GM18526 (cell line): Measurements from ENCODE around the gene HEXB.

Experiments
- POLR2A ChIP-seq: IDR thresholded peaks from 3 replicates; pipeline ENCODE4 v1.6.1; 2011; ENCODE audit not compliant: insufficient read length; ENCODE audit errors: extremely low read depth

Gene HEXB

GRCh38 chr5:74684900-74685851, at the start of gene HEXB:
HEXB (plus strand) TSS chr5:74685233; CDS start chr5:74685261, 28 bp downstream.
- peak; percentile 76 for TF ChIP-seq POLR2A

DNA sequence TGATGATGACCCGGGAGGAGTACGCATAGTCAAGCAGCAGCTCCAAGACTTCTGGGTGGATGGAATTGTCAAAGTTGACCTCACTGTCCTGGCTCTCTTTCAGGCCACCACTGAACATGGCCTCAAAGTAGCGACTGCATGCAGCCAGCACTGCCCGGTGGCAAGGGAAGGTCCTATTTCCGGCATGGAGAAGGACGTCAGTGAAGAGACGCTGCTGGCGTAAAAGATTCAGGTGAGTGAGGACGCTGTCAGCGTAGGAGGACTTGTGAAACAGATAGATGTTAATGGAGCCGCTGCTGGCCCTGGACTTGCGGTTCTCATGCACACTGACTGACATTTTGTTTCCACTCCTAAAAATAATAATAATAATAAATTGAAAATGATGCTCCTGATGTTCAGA, 48.9 kb upstream of the HEXB start:
- no peak for TF ChIP-seq POLR2A

DNA sequence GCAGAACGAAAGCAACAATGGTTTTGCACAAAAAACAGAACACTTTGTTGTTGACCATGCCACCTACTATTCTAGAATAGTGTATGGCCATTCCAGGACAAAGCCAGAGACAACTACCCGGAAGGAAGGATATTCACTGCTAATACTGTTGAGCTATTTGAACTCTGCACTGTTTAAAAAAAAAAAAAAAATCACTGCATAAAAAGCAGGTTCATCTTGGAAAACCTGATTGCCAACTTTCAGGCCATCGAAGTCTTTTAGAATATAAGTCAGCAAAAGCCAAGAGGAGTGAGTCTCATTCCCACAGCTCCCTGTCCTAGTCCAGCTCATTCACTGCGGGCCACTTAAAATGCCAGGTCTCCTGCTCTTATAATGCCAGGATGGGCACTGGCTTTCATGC, 48.5 kb upstream of the HEXB start:
- TF ChIP-seq POLR2A, result no peak

DNA sequence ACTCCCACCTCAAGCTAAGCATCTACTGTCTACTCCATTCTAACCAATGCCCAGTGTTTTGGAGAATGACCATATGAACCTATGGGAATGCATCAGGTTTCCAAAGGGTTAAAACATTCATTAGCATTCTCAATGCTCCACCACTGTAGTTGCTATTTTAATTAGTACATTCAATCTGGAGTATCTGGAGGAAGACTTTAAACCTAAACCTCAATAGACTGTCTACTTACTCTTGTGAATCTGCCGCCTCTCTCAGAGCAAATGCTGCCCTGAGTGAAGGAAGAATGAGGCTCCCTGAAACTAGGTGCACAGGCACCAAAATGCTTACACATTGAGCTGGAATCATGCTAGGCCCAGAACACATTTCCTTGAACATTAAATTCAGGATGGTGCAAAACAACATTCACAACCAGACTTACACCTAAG, 46.5 kb upstream of the HEXB start:
- TF ChIP-seq POLR2A, result no peak

GRCh38 chr5:74638970-74639806, 45.8 kb upstream of the HEXB start:
- peak; percentile 23 for TF ChIP-seq POLR2A

- no peak for TF ChIP-seq POLR2A
Observed at GRCh38 chr5:74639807-74640449, 45.1 kb upstream of the HEXB start.

- peak; percentile 99 for TF ChIP-seq POLR2A
Observed at GRCh38 chr5:74640450-74640953, 44.5 kb upstream of the HEXB start, which contains the start of gene ENC1. ENC1 (minus strand) TSS chr5:74640728; CDS start chr5:74636485, 4,243 bp downstream.

DNA sequence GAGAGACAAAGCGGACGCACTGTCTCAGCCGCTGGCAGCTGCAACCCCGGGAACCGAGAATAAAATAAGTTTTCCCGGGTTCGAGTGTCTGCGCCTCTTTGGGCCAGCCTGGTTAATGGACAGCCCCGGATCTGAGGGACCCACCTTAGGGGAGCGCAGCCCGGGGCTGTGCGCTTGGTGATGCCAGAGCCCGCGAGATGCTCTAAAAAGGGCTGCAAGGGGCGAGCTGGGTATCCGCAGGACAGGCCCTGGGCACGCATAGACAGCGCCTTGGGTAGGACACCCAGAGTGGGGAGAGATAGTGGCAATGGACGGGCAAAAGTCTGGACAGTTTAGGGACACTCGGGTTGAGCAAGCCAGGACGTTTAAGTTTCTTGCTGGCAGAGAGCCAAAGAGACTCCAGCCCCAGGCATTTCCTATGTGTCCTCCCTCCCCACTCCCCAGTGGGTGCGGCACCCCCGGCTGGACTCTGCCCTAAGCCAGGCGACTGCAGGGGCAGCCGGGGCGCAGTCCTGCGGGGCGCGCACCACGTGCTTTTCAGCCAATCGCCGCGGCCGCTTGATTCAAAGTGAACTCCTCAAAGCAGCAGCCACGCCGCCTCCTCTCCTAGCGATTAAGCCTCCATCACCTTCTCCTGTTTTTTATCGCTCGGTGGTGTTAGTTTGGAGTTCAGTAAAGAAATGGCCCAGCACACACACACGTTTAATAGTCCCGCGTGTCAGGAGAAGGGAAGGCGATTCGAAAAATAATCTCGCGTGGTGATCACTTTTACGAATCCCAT, 43.9 kb upstream of the HEXB start:
- TF ChIP-seq POLR2A, result no peak

- no peak for TF ChIP-seq POLR2A
Observed at GRCh38 chr5:74641735-74642542, 43.1 kb upstream of the HEXB start.

- TF ChIP-seq POLR2A, result no peak
Observed at GRCh38 chr5:74642543-74642863, 42.5 kb upstream of the HEXB start.

DNA sequence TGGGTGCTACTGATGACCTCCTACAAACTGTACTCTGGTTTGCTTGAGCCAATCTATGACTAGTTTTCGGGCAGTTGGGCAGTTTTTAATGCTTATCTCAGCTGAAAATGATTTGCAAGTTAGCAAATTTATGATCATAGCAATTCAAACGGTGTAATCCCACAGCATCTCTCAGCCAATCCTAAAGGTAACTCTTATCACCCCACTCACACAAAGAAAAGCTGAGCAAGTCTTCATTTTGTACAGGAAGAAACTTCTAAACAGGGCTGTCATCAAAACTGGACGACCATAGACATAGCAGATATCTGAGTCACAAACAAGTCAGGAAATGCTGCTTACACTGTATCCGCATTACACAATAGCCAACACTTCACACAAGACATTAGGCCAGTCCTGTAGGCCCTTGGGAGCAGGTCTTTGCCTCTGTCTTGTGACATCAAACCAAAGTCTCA, 41.9 kb upstream of the HEXB start:
- no peak for TF ChIP-seq POLR2A

DNA sequence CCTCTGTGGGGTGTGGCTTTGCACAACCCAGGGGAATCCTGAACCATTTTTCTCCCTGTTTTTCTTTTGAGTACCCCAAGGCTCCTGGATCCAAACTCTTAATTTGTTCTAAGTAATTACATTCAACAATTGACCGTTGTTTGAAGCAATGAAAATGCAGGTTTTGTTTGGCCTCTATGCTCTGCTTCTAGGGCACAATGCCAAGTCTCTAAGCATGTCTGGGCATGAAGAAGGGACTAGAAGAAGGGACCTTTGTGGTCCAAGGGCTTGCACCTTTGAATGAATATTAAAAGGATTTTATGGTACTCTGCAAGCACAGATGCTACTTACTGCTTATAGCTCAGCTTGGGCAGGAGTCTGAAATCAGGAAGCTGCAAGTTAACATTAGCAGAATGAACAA, 37.9 kb upstream of the HEXB start:
- TF ChIP-seq POLR2A, result no peak

GRCh38 chr5:74648835-74649293, 36.2 kb upstream of the HEXB start:
- no peak for TF ChIP-seq POLR2A
